ENCODE data around the gene CSF3R. TPM values are rescaled to one million over a fixed set of nuclear protein-coding genes. Genes with fewer than 3 reads are reported as not detected.
"Not testable (repeated sequence)": the region's sequence is repeated elsewhere in the genome, so short reads cannot be mapped to it uniquely, and the experiment has no call there.

The CSF3R gene
- total and polyA plus RNA-seq, 2 donors (not counting 3 experiments of a cell fraction or from before 2014, with no cell fraction given), result not detected

- TF ChIP-seq POLR2AphosphoS5 (IDR thresholded peaks at IDR 0.05; ENCODE audit: insufficient read depth, low read depth, low read length), result no peak
- no peak for TF ChIP-seq JUN (IDR thresholded peaks at IDR 0.05; ENCODE audit: borderline replicate concordance, insufficient read depth, insufficient read length, low read depth)
- TF ChIP-seq GATA2 (IDR thresholded peaks at IDR 0.05; ENCODE audit: insufficient read depth, insufficient read length, low read depth, low read length), result no peak
- TF ChIP-seq CTCF (IDR thresholded peaks at IDR 0.05; ENCODE audit: extremely low read depth in 1 of 2, insufficient read depth in 1 of 2, low read depth in 1 of 2, low read length in 2 of 2), result no peak
- TF ChIP-seq POLR2A (IDR thresholded peaks at IDR 0.05; ENCODE audit: low read depth, low read length), result no peak
- no peak for TF ChIP-seq FOS (IDR thresholded peaks at IDR 0.05; ENCODE audit: borderline replicate concordance, insufficient read depth, low read length)
- no peak for TF ChIP-seq EZH2 (IDR thresholded peaks at IDR 0.05; ENCODE audit: borderline replicate concordance, low read depth, low read length, severe bottlenecking)
- TF ChIP-seq MAX (IDR thresholded peaks at IDR 0.05; ENCODE audit: insufficient read depth, insufficient read length), result no peak
- TF ChIP-seq MYC (IDR thresholded peaks at IDR 0.05; ENCODE audit: low read depth, low read length), result no peak
- Histone ChIP-seq H3K4me1 (ENCODE audit: control insufficient read depth, extremely low read depth, insufficient read depth, low read length) (no peaks in the 10 kb centered on the region), H2AFZ (ENCODE audit: low read depth, low read length) (no peak overlapping the region), H3K27ac (ENCODE audit: insufficient read depth, low read depth, low read length) (no peak overlapping the region), H3K9ac (replicated peaks; ENCODE audit: extremely low read depth, insufficient read depth, low read length) (no peak overlapping the region), H3K4me3 (replicated peaks in 1 of 3; ENCODE audit: insufficient read depth in 1 of 3, low read depth in 1 of 3, low read length in 3 of 3) (no peak overlapping the region), H3K27me3 (ENCODE audit: control insufficient read depth in 2 of 2, insufficient read depth in 2 of 2, low read length in 2 of 2) (peaks cover 0 to 1% of the 10 kb centered on the region in 2 experiments), H3K9me1 (replicated peaks; ENCODE audit: control insufficient read depth, extremely low read depth, insufficient read depth, low read length) (no peaks in the 10 kb centered on the region), H4K20me1 (replicated peaks; ENCODE audit: control insufficient read depth, extremely low read depth, insufficient read depth, low read length) (no peaks in the 10 kb centered on the region), H3K79me2 (ENCODE audit: control insufficient read depth, insufficient read depth, low read length) (no peaks in the 10 kb centered on the region), H3K36me3 (ENCODE audit: control insufficient read depth in 2 of 2, extremely low read depth in 1 of 2, insufficient read depth in 2 of 2, low read length in 2 of 2) (no peaks in the 10 kb centered on the region), H3K9me3 (replicated peaks; ENCODE audit: control insufficient read depth, insufficient read depth, low read length) (no peaks in the 10 kb centered on the region), H3K4me2 (ENCODE audit: insufficient read depth, low read length) (no peak overlapping the region)
- FAIRE-seq, result no peak
- POLR2A ChIA-PET, result no interaction called here
- no peak for DNase-seq (ENCODE audit: low read depth, low spot score)
- CTCF ChIA-PET, result no interaction called here
- no TSS peak for BruUV-seq (replicated peaks)
- intact Hi-C loops (cut with micrococcal nuclease), result no loop called here
- dilution Hi-C loops (cut with MboI; ENCODE audit: extremely low pct_ligation_motif_present, low sequenced_read_pairs), result no loop called here
Observed at GRCh38 chr1:36511804-36512798, 29.4 kb upstream of the CSF3R start.

GRCh38 chr1:36511220-36511619 is 28.5 kb upstream of the CSF3R start:
- intact Hi-C loops (cut with micrococcal nuclease); H4K20me1 ChIP-seq (replicated peaks; ENCODE audit: control insufficient read depth, extremely low read depth, insufficient read depth, low read length); H2AFZ ChIP-seq (ENCODE audit: low read depth, low read length); DNase-seq (ENCODE audit: low read depth, low spot score); H3K4me1 ChIP-seq (ENCODE audit: control insufficient read depth, extremely low read depth, insufficient read depth, low read length); H3K9ac ChIP-seq (replicated peaks; ENCODE audit: extremely low read depth, insufficient read depth, low read length); H3K4me3 ChIP-seq (replicated peaks in 1 of 3; ENCODE audit: insufficient read depth in 1 of 3, low read depth in 1 of 3, low read length in 3 of 3); H3K9me1 ChIP-seq (replicated peaks; ENCODE audit: control insufficient read depth, extremely low read depth, insufficient read depth, low read length); H3K9me3 ChIP-seq (replicated peaks; ENCODE audit: control insufficient read depth, insufficient read depth, low read length); H3K4me2 ChIP-seq (ENCODE audit: insufficient read depth, low read length); H3K27me3 ChIP-seq (ENCODE audit: control insufficient read depth in 2 of 2, insufficient read depth in 2 of 2, low read length in 2 of 2); H3K79me2 ChIP-seq (ENCODE audit: control insufficient read depth, insufficient read depth, low read length); CTCF ChIA-PET; FAIRE-seq; POLR2A ChIA-PET; H3K27ac ChIP-seq (ENCODE audit: insufficient read depth, low read depth, low read length); H3K36me3 ChIP-seq (ENCODE audit: control insufficient read depth in 2 of 2, extremely low read depth in 1 of 2, insufficient read depth in 2 of 2, low read length in 2 of 2); dilution Hi-C loops (cut with MboI; ENCODE audit: extremely low pct_ligation_motif_present, low sequenced_read_pairs); BruUV-seq (replicated peaks): not testable (repeated sequence)

Measured in endothelial cell of umbilical vein (primary cell).